ENCODE measurements around the gene NALF2.

GRCh38 chrX:69507500-69507789 lies 3.3 kb downstream of the NALF2 start:
- TF ChIP-seq CTCF (conservative IDR thresholded peaks at IDR 0.05) (no peak), EZH2 (IDR thresholded peaks at IDR 0.05; ENCODE audit: low read depth) (no peak)

Data from PC-9 (cell line).